Thymus (tissue), 11 donors: ENCODE measurements around the gene MEFV. TPM values are rescaled to one million over a fixed set of nuclear protein-coding genes. Genes with fewer than 3 reads are reported as not detected.
A peak's percentile ranks its signal among the peaks of the same experiment; 100 is the strongest.

Experiments used
- DNase-seq, 9 donors: peaks; one replicate each; pipeline ENCODE4 v3.0.0-alpha.2; 2013; ENCODE audit warnings: low spot score in 9 of 9, low read depth in 6 of 9, missing footprints in 1 of 9
- H3K27ac ChIP-seq, 2 donors: one replicate each; pipeline ENCODE4 v1.5.1; 2013; ENCODE audit warnings: control low read depth in 1 of 2, low read depth in 1 of 2, low read length in 1 of 2, mild to moderate bottlenecking in 1 of 2, moderate library complexity in 1 of 2
- H3K27me3 ChIP-seq, 2 donors: one replicate each; pipeline ENCODE4 v1.5.1; 2013; ENCODE audit warnings: low read length in 1 of 2; ENCODE audit not compliant: control insufficient read depth in 2 of 2, insufficient read depth in 1 of 2
- H3K36me3 ChIP-seq, 2 donors: one replicate each; pipeline ENCODE4 v1.5.1; 2013; ENCODE audit warnings: low read length in 1 of 2, mild to moderate bottlenecking in 1 of 2, moderate library complexity in 1 of 2; ENCODE audit not compliant: control insufficient read depth in 2 of 2, insufficient read depth in 2 of 2
- H3K4me1 ChIP-seq, 2 donors: one replicate each; pipeline ENCODE4 v1.5.1; 2013; ENCODE audit warnings: low read length in 2 of 2; ENCODE audit not compliant: control insufficient read depth in 2 of 2, insufficient read depth in 2 of 2
- H3K4me3 ChIP-seq, 2 donors: one replicate each; pipeline ENCODE4 v1.5.1; 2013; ENCODE audit warnings: low read length in 2 of 2, control low read depth in 1 of 2, mild to moderate bottlenecking in 1 of 2
- H3K9me3 ChIP-seq, 2 donors: one replicate each; pipeline ENCODE4 v1.5.1; 2013; ENCODE audit warnings: low read length in 1 of 2, mild to moderate bottlenecking in 1 of 2; ENCODE audit not compliant: control insufficient read depth in 2 of 2, insufficient read depth in 1 of 2
- whole genome bisulfite sequencing: extraction: QIAGEN DNeasy Blood & Tissue Kit; methylation state at CpG from one replicate; pipeline ENCODE4 v1.1.7; 2013; 5-methylcytosine and 5-hydroxymethylcytosine counted together
- polyA plus RNA-seq: library from polyadenylated mRNA; stranded (reverse); fragments of 200-250 nt; gene quantifications from one replicate; pipeline ENCODE4 v1.2.3, GENCODE V29; 2013
- total RNA-seq: library from RNA; stranded (reverse); fragments of 120-200 nt; gene quantifications from one replicate; pipeline ENCODE4 v1.2.4, GENCODE V29; 2013
- donor health status: healthy.

MEFV gene
- total and polyA plus RNA-seq, 2 donors, result 0.52 to 0.80 TPM

- Histone ChIP-seq H3K4me1 (peaks cover 0 to under 1% of the 10 kb centered on the region in 2 donors), H3K36me3 (peaks cover 61 to 71% of the 10 kb centered on the region in 2 donors), H3K9me3 (peaks cover 37 to 80% of the 10 kb centered on the region in 2 donors), H3K4me3 (no peak overlapping the region), H3K27ac (no peak overlapping the region), H3K27me3 (peaks cover 0 to 1% of the 10 kb centered on the region in 2 donors)
- DNase-seq, result no peak
- 98% methylated on average over 16 of the region's 16 CpGs for WGBS
Observed at GRCh38 chr16:3289998-3290673, 33.7 kb upstream of the MEFV start.

- no peak for DNase-seq
- no peaks in the 10 kb centered on the region for H3K27me3 ChIP-seq
- H3K36me3 ChIP-seq, result peaks cover 39 to 48% of the 10 kb centered on the region in 2 donors
- H3K4me1 ChIP-seq, result peaks cover 16 to 20% of the 10 kb centered on the region in 2 donors
- H3K27ac ChIP-seq, result no peak overlapping the region
- WGBS, result 98% methylated on average over 6 of the region's 6 CpGs
- no peak overlapping the region for H3K4me3 ChIP-seq
- peaks cover 20 to 53% of the 10 kb centered on the region in 2 donors for H3K9me3 ChIP-seq
Observed at GRCh38 chr16:3285131-3285530, 28.7 kb upstream of the MEFV start.

GRCh38 chr16:3283543-3284447, 27.4 kb upstream of the MEFV start:
- peak in 1 of 9 donors; percentile 13 for DNase-seq
- Histone ChIP-seq H3K9me3 (peaks cover 9 to 42% of the 10 kb centered on the region in 2 donors), H3K4me1 (peaks cover 16 to 20% of the 10 kb centered on the region in 2 donors), H3K27ac (peak overlapping the region; percentile 99), H3K27me3 (no peaks in the 10 kb centered on the region), H3K36me3 (peaks cover 26 to 34% of the 10 kb centered on the region in 2 donors), H3K4me3 (peak overlapping the region; percentile 80 to 83)
- WGBS, result 8% methylated on average over 56 of the region's 56 CpGs

- Histone ChIP-seq H3K9me3 (peaks cover 6 to 33% of the 10 kb centered on the region in 2 donors), H3K4me1 (peaks cover 16 to 20% of the 10 kb centered on the region in 2 donors), H3K36me3 (peaks cover 20 to 29% of the 10 kb centered on the region in 2 donors), H3K27ac (peak within 1 kb of the TSS; percentile 99), H3K4me3 (peak within 1 kb of the TSS; percentile 80 to 83), H3K27me3 (no peaks in the 10 kb centered on the region)
- DNase-seq, result peak; percentile 84 to 98 (median 92)
- under 1% methylated on average over 72 of the region's 72 CpGs for WGBS
Observed at GRCh38 chr16:3282730-3283542, 26.5 kb upstream of the MEFV start, which contains the start of gene ZNF263. Gene ZNF263 (plus strand): TSS chr16:3283491. CDS start chr16:3283819, 328 bp downstream.

- peak in 4 of 9 donors; percentile 12 to 18 (median 13) for DNase-seq
- Histone ChIP-seq H3K27me3 (peaks cover 0 to 2% of the 10 kb centered on the region in 2 donors), H3K4me1 (peaks cover 16 to 20% of the 10 kb centered on the region in 2 donors), H3K27ac (peak overlapping the region; percentile 99), H3K9me3 (peaks cover 6 to 31% of the 10 kb centered on the region in 2 donors), H3K36me3 (peaks cover 20 to 24% of the 10 kb centered on the region in 2 donors), H3K4me3 (peak overlapping the region; percentile 80 to 83)
- WGBS, result 15% methylated on average over 29 of the region's 29 CpGs
Observed at GRCh38 chr16:3282103-3282729, 25.8 kb upstream of the MEFV start.

GRCh38 chr16:3281222-3281820, 24.9 kb upstream of the MEFV start:
- Histone ChIP-seq H3K36me3 (peaks cover 14 to 15% of the 10 kb centered on the region in 2 donors), H3K9me3 (peaks cover 3 to 25% of the 10 kb centered on the region in 2 donors), H3K4me1 (peaks cover 16 to 20% of the 10 kb centered on the region in 2 donors), H3K4me3 (no peak overlapping the region), H3K27me3 (peaks cover 0 to 2% of the 10 kb centered on the region in 2 donors), H3K27ac (no peak overlapping the region)
- DNase-seq, result no peak
- 98% methylated on average over 6 of the region's 6 CpGs for WGBS

- no peaks in the 10 kb centered on the region for H3K36me3 ChIP-seq
- 91% methylated on average over 5 of the region's 5 CpGs for WGBS
- H3K27me3 ChIP-seq, result peaks cover 0 to 5% of the 10 kb centered on the region in 2 donors
- no peak overlapping the region for H3K27ac ChIP-seq
- H3K4me1 ChIP-seq, result peaks cover 0 to 2% of the 10 kb centered on the region in 2 donors
- H3K9me3 ChIP-seq, result peaks cover 0 to 6% of the 10 kb centered on the region in 2 donors
- no peak overlapping the region for H3K4me3 ChIP-seq
- no peak for DNase-seq
Observed at GRCh38 chr16:3276679-3277078, 20.2 kb upstream of the MEFV start.

- H3K27ac ChIP-seq, result no peak overlapping the region
- H3K4me1 ChIP-seq, result no peaks in the 10 kb centered on the region
- no peaks in the 10 kb centered on the region for H3K36me3 ChIP-seq
- peaks cover 0 to 6% of the 10 kb centered on the region in 2 donors for H3K9me3 ChIP-seq
- peaks cover 0 to 5% of the 10 kb centered on the region in 2 donors for H3K27me3 ChIP-seq
- DNase-seq, result no peak
- H3K4me3 ChIP-seq, result no peak overlapping the region
Observed at GRCh38 chr16:3274947-3275346, 18.5 kb upstream of the MEFV start.
